HG02678 (cell line): ENCODE measurements around the gene NCBP1.
"Not testable (repeated sequence)": the region's sequence is repeated elsewhere in the genome, so short reads cannot be mapped to it uniquely, and the experiment has no call there.

Experiments
- ATAC-seq: cut with Tn5 transposase; IDR thresholded peaks from one replicate; pipeline ENCODE4 v1.9.1; 2021; ENCODE audit warnings: mild to moderate bottlenecking, moderate library complexity; ENCODE audit not compliant: unreplicated experiment

Gene NCBP1

DNA sequence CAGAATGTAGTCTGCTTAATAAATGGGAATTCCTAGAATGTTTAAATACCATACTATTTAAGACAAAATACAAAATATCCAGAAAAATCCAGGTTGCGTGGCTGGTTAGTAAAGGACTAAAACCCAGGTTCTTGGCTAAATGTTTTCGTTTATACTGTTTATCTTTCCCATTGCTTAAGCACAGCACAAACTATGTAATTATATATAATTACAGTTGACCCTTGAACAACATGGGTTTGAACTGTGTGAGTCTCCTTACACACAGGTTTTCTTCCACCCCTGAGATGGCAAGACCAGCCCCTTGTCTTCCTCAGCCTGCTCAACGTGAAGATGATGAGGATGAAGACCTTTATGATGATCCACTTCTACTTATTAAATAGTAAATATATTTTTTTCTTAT is 38.8 kb downstream of the NCBP1 start:
- no peak for ATAC-seq

GRCh38 chr9:97673922-97674321 is 40.3 kb downstream of the NCBP1 start:
- no peak for ATAC-seq

- ATAC-seq, result peak; percentile 49
Observed at GRCh38 chr9:97675655-97676054, 42.0 kb downstream of the NCBP1 start.

DNA sequence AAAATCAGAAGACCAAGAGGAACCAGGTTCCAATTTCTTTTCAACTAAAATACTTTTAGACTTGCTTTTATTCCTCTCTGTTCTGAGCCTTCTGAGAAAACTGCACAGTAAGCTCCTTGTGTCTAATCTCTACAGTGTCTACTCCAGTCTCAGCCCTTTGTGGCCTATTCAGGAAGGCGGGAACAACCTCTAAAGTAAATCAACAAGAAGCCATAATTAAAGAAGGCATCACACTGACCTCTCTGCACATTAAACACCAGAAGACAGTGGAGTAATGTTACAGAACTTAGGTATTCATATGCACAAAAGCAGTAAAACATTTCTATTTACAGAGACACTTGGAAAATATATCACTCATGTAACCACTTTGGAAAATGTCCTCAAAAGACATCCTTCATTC is 48.6 kb downstream of the NCBP1 start:
- ATAC-seq, result no peak

DNA sequence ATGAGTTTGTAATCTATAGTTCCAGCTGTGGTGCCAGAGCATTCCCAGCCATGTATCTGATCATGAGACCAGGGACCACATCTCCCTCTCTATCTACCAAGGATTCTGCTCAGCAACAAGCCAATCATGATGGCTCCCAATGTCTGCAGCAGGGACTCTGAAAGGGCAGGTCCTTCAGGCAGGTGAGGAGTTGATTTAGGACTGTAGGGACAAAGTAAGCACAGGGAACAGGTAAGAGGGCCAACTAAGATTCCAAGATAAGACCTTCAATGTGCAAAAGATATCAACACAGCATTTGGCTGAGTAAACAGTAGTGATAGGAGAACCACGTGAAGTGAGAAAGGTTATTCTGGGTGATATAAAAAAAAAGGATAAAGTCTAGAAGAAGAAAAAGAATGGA is 55.0 kb downstream of the NCBP1 start:
- no peak for ATAC-seq

DNA sequence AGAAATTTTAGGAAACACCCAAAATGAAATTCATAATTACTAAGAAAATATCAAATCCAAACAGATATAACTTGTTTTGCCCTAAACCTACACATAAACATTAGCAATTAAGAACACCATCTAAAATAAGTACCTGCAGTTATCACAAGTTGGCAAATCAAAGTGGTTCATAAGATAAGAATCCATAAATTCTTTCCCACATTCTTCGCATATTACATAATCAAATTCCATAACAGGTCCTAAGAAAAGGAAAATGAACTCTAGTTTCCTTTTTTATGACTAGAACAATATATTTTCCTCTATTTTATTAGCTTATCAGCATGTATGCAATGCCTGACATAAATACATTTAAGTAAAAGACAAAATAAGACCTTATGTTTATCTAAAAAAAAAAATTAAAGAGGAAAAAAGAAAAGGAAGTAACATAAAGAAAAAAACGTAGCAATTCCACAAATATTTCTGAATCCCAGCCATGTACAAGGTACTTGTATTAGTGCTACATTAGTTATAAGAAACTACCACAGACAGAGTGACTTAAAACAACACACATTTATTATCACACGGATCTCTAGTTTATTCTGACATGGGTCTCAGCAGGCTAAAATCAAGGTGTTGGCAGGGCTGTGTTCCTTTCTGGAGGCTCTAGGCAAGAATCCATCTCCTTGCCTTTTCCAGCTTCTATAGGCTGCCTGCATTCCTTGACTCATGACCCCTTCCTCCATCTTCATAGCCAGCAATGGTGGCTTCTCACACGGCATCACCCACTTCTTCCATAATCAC is 56.0 kb downstream of the NCBP1 start:
- ATAC-seq, result no peak

- ATAC-seq, result no peak
Observed at GRCh38 chr9:97694769-97695168, 61.1 kb downstream of the NCBP1 start.

GRCh38 chr9:97695390-97695789 is 61.8 kb downstream of the NCBP1 start:
- no peak for ATAC-seq

GRCh38 chr9:97695995-97696802 is 62.6 kb downstream of the NCBP1 start:
- no peak for ATAC-seq

GRCh38 chr9:97696803-97697601 is 63.4 kb downstream of the NCBP1 start, which contains the start of gene XPA:
XPA (minus strand) TSS chr9:97697340; CDS start chr9:97697292, 48 bp downstream.
- peak; percentile 91 for ATAC-seq

- ATAC-seq, result no peak
Observed at GRCh38 chr9:97697837-97698236, 64.2 kb downstream of the NCBP1 start.

GRCh38 chr9:97698865-97699264 is 65.2 kb downstream of the NCBP1 start:
- no peak for ATAC-seq

- ATAC-seq, result not testable (repeated sequence)
Observed at GRCh38 chr9:97699281-97699680, 65.7 kb downstream of the NCBP1 start.

- not testable (repeated sequence) for ATAC-seq
Observed at GRCh38 chr9:97699824-97700223, 66.2 kb downstream of the NCBP1 start.

DNA sequence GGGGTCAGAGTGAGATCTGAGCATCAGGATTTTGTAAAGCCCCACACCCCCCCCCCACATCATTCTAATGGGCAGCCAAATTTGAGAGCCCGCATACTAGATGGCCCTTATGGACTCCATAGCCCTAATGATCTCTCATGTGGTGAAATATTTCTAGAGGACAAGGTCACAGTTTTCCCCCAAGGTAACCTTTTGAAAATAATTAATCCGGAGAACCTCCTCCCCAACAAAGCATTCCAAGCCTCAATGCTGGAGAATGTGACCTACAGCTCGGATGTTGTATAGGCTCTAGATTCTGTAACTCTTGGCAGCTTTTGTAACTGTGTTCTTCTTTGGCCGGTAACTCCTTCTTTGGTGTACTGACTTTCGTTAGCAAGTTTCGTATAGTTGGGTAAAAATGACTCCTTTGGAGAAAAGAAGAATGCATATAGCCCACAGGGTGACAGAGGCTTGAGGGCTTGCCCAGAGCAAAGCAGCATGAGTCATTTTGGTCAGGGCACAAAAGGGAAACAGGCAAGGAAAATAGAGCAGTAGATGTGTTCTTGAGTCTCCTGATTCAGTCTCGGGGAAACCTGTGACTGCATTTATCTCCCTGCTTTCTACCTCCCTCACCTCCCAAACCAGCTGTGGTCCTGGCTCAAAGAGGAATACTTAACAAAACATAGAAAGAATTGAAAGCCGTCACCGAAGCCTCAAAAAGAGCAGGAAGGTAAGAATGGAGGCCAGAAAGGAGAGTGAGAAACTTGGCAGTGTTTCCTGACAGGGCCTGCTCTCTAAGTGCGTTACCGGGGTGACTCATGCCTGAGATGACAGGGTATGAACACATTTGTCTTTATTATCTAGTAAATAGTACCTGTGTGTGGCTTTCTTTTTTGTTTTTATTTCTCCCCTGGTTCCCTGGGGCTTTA is 70.1 kb downstream of the NCBP1 start:
- ATAC-seq, result no peak

DNA sequence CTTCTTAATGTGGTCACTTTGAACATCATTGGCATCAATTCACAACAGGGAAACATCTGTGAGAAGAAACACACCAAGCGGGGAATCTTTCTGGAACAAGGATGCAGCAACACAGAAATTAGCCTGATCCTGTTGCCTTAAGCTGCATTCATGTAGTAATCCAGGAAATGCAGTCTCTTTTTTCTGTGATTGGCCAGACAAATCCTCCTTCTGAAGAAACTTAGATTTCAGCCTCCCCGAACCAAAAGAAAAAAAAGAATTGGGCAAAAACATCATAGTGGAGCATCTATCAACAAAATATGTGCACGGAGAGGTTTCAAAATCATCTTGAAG is 70.7 kb downstream of the NCBP1 start:
- ATAC-seq, result no peak

DNA sequence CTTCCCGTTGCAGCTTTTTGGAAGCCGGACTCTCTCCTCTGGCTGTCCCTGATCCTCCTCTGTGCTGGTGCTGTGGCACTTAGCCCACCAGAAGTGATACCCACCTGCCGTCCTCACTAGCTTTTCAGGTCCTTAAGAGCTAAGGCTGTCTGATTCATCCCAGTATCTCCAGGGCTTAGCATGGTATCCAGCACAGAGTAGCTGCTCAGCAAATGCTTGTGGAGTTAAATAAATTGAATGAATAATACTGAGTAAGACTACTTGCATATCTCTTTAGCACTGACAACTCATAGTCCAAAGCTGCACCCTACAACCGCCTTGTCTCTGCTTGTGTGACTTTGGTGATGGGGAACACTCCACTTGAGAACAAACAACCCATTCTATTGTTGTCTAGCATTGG is 71.2 kb downstream of the NCBP1 start:
- no peak for ATAC-seq

- no peak for ATAC-seq
Observed at GRCh38 chr9:97705354-97705950, 71.8 kb downstream of the NCBP1 start.

DNA sequence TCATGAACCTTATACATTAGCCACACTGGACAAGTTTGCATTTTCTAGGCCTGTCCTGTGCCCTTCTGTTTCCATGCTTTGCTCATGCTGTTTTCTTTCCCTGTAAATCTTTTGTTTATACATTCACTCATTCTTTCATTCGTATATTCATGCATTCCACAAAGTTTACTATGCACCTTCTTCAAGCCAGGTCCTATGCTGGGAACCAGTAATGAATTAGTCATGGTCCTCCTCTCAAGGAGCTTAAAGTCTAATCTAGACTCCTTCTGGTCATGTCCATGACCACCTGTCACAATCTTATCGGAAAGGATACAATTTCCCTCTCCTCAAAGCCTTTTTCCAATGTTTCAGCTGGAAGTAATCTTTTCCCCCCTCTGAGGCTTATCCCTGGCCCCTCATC is 72.6 kb downstream of the NCBP1 start:
- ATAC-seq, result no peak
